Ishikawa (cell line): ENCODE measurements around the gene SLC37A1.

Experiments used
- CEBPB ChIP-seq: IDR thresholded peaks from 2 replicates; pipeline ENCODE4 v1.6.1; 2012
- CREB1 ChIP-seq: IDR thresholded peaks from 2 replicates; pipeline ENCODE4 v1.6.1; 2012; ENCODE audit warnings: low read depth
- EGR1 ChIP-seq: IDR thresholded peaks from 2 replicates; pipeline ENCODE4 v1.6.1; 2012
- EP300 ChIP-seq: IDR thresholded peaks from 2 replicates; pipeline ENCODE4 v1.6.1; 2012; ENCODE audit warnings: borderline replicate concordance
- NFIC ChIP-seq: IDR thresholded peaks from 2 replicates; pipeline ENCODE4 v1.6.1; 2012
- RAD21 ChIP-seq: IDR thresholded peaks from 2 replicates; pipeline ENCODE4 v1.6.1; 2012; ENCODE audit warnings: low read depth
- TAF1 ChIP-seq: IDR thresholded peaks from 2 replicates; pipeline ENCODE4 v1.6.1; 2012; ENCODE audit warnings: low read depth, mild to moderate bottlenecking
- TCF12 ChIP-seq: IDR thresholded peaks from 2 replicates; pipeline ENCODE4 v1.6.1; 2012; ENCODE audit warnings: low read depth
- TEAD4 ChIP-seq: IDR thresholded peaks from 2 replicates; pipeline ENCODE4 v1.6.1; 2012
- YY1 ChIP-seq: IDR thresholded peaks from 2 replicates; pipeline ENCODE4 v1.6.1; 2012; ENCODE audit warnings: low read depth
- ZBTB7A ChIP-seq: IDR thresholded peaks from 2 replicates; pipeline ENCODE4 v1.6.1; 2012; ENCODE audit warnings: low read depth
- TF ChIP-seq, protein P1 (sequence below): IDR thresholded peaks from 2 replicates; pipeline ENCODE4 v1.6.1; 2012; ENCODE audit warnings: low read depth, mild to moderate bottlenecking

DNA sequence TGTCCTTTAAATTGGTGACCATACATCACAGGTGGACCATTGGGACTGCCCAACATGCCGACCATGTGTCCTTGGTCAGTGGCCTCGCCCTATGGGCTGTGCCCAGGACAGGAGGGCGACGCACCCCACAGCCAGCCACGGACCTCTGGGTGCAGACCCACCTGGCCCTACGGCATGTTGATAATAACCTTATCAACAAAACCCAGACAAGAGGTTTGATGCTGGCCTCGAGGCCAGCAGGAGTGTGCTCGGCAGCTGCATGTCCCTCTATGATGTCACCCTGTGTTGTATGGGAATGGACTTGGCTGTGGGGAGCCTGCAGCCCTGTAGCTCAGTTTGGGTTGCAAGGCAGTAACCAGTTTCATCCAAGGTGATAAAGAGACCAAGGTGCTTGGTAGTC lies 32.1 kb downstream of the SLC37A1 start:
- no peak for TF ChIP-seq TAF1
- TF ChIP-seq EGR1, result no peak
- TF ChIP-seq RAD21, result no peak
- TF ChIP-seq EP300, result no peak
- TF ChIP-seq YY1, result no peak
- TF ChIP-seq CREB1, result no peak
- TF ChIP-seq CEBPB, result no peak
- TF ChIP-seq NFIC, result no peak
- no peak for TF ChIP-seq ZBTB7A
- no peak for TF ChIP-seq TEAD4
- no peak for TF ChIP-seq TCF12
- TF ChIP-seq, protein P1, sequence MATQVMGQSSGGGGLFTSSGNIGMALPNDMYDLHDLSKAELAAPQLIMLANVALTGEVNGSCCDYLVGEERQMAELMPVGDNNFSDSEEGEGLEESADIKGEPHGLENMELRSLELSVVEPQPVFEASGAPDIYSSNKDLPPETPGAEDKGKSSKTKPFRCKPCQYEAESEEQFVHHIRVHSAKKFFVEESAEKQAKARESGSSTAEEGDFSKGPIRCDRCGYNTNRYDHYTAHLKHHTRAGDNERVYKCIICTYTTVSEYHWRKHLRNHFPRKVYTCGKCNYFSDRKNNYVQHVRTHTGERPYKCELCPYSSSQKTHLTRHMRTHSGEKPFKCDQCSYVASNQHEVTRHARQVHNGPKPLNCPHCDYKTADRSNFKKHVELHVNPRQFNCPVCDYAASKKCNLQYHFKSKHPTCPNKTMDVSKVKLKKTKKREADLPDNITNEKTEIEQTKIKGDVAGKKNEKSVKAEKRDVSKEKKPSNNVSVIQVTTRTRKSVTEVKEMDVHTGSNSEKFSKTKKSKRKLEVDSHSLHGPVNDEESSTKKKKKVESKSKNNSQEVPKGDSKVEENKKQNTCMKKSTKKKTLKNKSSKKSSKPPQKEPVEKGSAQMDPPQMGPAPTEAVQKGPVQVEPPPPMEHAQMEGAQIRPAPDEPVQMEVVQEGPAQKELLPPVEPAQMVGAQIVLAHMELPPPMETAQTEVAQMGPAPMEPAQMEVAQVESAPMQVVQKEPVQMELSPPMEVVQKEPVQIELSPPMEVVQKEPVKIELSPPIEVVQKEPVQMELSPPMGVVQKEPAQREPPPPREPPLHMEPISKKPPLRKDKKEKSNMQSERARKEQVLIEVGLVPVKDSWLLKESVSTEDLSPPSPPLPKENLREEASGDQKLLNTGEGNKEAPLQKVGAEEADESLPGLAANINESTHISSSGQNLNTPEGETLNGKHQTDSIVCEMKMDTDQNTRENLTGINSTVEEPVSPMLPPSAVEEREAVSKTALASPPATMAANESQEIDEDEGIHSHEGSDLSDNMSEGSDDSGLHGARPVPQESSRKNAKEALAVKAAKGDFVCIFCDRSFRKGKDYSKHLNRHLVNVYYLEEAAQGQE, result no peak
